K562 (cell line): Measurements from ENCODE around the gene WDR5B. TPM values are rescaled to one million over a fixed set of nuclear protein-coding genes. Genes with fewer than 3 reads are reported as not detected.
A peak's percentile ranks its signal among the peaks of the same experiment; 100 is the strongest.

ENCODE experiments used
- ATF7 ChIP-seq: fragments of 450-650 bp; IDR thresholded peaks from 2 replicates; pipeline ENCODE4 v1.7.1; 2014; ENCODE audit warnings: mild to moderate bottlenecking, moderate library complexity
- CCNT2 ChIP-seq: IDR thresholded peaks from 2 replicates; pipeline ENCODE4 v1.6.1; 2011; ENCODE audit warnings: borderline replicate concordance, low read depth, mild to moderate bottlenecking, moderate library complexity, mixed read lengths, low read length; ENCODE audit not compliant: insufficient read length; ENCODE audit errors: extremely low read depth
- ETV5 ChIP-seq: sonication (generic); formaldehyde crosslinking; IDR thresholded peaks from 2 replicates; pipeline ENCODE4 v1.4.0; 2020; ENCODE audit warnings: low read depth, mild to moderate bottlenecking, missing genetic modification reagents
- FOXA3 ChIP-seq, 2 experiments: fragments of 450-650 bp in 1 of 2; sonication (generic) in 1 of 2; formaldehyde crosslinking; IDR thresholded peaks in 1 of 2; conservative IDR thresholded peaks in 1 of 2; 2 replicates each; pipeline versions ENCODE4 v1.4.0 to v1.8.0; 2020 to 2022; ENCODE audit warnings: mild to moderate bottlenecking in 2 of 2, missing genetic modification reagents in 1 of 2
- IRF9 ChIP-seq: fragments of 450-650 bp; IDR thresholded peaks from 2 replicates; pipeline ENCODE4 v1.6.1; 2016; ENCODE audit warnings: missing biosample characterization, missing genetic modification characterization
- KDM1A ChIP-seq, 2 experiments: fragments of 450-650 bp; IDR thresholded peaks; 2 replicates each; pipeline ENCODE4 v1.6.1; 2016; ENCODE audit warnings: mild to moderate bottlenecking in 2 of 2
- MTF1 ChIP-seq: fragments of 250-450 bp; sonication (Bioruptor Pico); IDR thresholded peaks from 2 replicates; pipeline ENCODE4 v1.9.0; 2021; ENCODE audit warnings: moderate library complexity, mild to moderate bottlenecking, inconsistent platforms, borderline replicate concordance
- NKRF ChIP-seq: fragments of 450-650 bp; IDR thresholded peaks from 2 replicates; pipeline ENCODE4 v1.6.1; 2016; ENCODE audit warnings: borderline replicate concordance
- NONO ChIP-seq, 2 experiments: fragments of 200-400 bp in 1 of 2; fragments of 450-650 bp in 1 of 2; formaldehyde crosslinking in 1 of 2; IDR thresholded peaks; 2 replicates each; pipeline ENCODE4 v1.6.1; 2017; ENCODE audit warnings: low read depth in 2 of 2, mild to moderate bottlenecking in 2 of 2, moderate library complexity in 2 of 2, low read length in 1 of 2
- SIN3A ChIP-seq, 2 experiments: fragments of 150-350 bp in 1 of 2; IDR thresholded peaks; 2 replicates each; pipeline ENCODE4 v1.6.1; 2011 to 2016; ENCODE audit warnings: borderline replicate concordance in 2 of 2, low read depth in 2 of 2, low read length in 2 of 2, mild to moderate bottlenecking in 2 of 2, moderate library complexity in 2 of 2; ENCODE audit not compliant: control insufficient read depth in 1 of 2
- SIN3B ChIP-seq: fragments of 450-650 bp; IDR thresholded peaks from 2 replicates; pipeline ENCODE4 v1.6.1; 2017; ENCODE audit warnings: low read depth, mild to moderate bottlenecking, moderate library complexity
- SMARCE1 ChIP-seq: fragments of 450-650 bp; IDR thresholded peaks from 2 replicates; pipeline ENCODE4 v1.7.1; 2016; ENCODE audit warnings: mild to moderate bottlenecking
- TAF15 ChIP-seq: fragments of 200-400 bp; formaldehyde crosslinking; IDR thresholded peaks from 2 replicates; pipeline ENCODE4 v1.6.1; 2017; ENCODE audit warnings: mild to moderate bottlenecking, low read depth, low read length, moderate library complexity
- ZBTB43 ChIP-seq: sonication (generic); formaldehyde crosslinking; IDR thresholded peaks from 2 replicates; pipeline ENCODE4 v1.8.0; 2023; ENCODE audit warnings: mild to moderate bottlenecking, missing genetic modification reagents
- ZNF444 ChIP-seq: fragments of 250-450 bp; sonication (Bioruptor Pico); IDR thresholded peaks from 2 replicates; pipeline ENCODE4 v1.4.0; 2020; ENCODE audit warnings: mild to moderate bottlenecking, moderate library complexity
- polyA plus RNA-seq, 8 experiments: library from polyadenylated mRNA; depleted of rRNA in 4 of 8; stranded (reverse) in 5 of 8; unstranded in 3 of 8; fragments of >200 nt; fragmentation: Nextera tagmentation in 2 of 8; fragmentation: Illumina TruSeq in 1 of 8; extraction: Ambion mirVana in 2 of 8; extraction: Trizol in 1 of 8; gene quantifications; 2 replicates each; pipeline versions ENCODE4 v1.2.1 to v1.2.3, GENCODE V29; 2011 to 2014; ENCODE audit warnings: inconsistent platforms in 1 of 8, missing spikeins in 1 of 8
- total RNA-seq, 7 experiments: library from RNA; depleted of rRNA in 6 of 7; stranded (reverse); fragments of >200 nt in 6 of 7; fragmentation: Illumina TruSeq in 2 of 7; extraction: Trizol in 2 of 7; gene quantifications; 2 replicates each; pipeline versions ENCODE4 v1.2.1 to v1.2.3, GENCODE V29; 2011 to 2021; ENCODE audit warnings: low replicate concordance in 1 of 7
- TF ChIP-seq, protein P1 (sequence below): sonication (generic); formaldehyde crosslinking; IDR thresholded peaks from 2 replicates; pipeline ENCODE4 v1.8.1; 2023; ENCODE audit warnings: mild to moderate bottlenecking, missing genetic modification reagents

Gene WDR5B
- total and polyA plus RNA-seq, 9 of the 15 experiments (the other 6 are each of a cell fraction or from before 2014, with no cell fraction given), result 2.8 to 10.1 (median 4.2) TPM

DNA sequence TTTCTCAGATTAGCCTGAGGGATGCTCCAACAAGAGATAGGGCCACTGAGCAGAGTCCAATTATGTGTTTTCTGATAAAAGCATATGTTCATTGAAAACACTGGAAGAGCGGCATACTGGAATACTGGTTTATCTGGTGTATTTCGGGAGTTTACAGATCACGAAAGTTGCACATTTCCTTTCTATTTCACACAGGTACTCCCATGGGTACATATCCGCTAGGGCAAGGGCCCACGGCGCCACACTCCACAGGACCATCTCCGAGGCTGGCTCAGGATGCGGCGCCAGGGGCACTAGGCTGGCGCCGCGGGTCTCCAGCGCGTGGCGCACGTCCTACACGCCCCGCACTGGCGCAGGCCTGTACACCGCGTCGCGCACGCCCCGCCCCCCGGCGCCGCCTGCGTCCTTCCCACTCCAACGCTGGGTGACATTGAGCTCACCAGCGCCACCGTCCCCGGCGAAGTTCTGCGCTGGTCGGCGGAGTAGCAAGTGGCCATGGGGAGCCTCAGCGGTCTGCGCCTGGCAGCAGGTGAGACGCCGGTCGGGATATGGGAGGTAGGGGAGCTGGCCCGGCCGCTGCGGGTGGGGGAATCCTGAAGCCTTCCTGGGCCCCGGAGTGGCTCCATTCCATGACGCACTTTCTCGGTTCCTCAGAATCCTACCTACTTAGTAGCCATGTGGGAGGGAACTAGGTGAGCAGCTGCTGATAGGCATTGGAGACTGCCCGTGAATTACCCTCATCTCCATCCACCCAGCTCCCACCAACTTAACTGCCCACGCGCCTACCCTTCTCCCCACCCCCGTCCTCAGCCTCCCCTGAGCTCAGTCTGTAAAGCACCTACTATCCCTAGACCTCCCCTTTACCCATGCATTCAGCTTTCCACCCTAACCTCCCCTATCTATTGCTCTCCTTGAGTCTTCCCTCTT lies 31.8 kb downstream of the WDR5B start, which contains the start of gene FAM162A (continued):
- no peak for TF ChIP-seq ZNF444 (CRISPR knock-in tag)
- TF ChIP-seq ATF7, result peak; percentile 70; the same call in 1 of the 2 replicates
- no peak for TF ChIP-seq FOXA3 (CRISPR knock-in tag; conservative IDR thresholded peaks at IDR 0.05 in 1 of 2, IDR thresholded peaks at IDR 0.05 in 1 of 2)
- TF ChIP-seq TAF15, result no peak
- TF ChIP-seq, protein P1, sequence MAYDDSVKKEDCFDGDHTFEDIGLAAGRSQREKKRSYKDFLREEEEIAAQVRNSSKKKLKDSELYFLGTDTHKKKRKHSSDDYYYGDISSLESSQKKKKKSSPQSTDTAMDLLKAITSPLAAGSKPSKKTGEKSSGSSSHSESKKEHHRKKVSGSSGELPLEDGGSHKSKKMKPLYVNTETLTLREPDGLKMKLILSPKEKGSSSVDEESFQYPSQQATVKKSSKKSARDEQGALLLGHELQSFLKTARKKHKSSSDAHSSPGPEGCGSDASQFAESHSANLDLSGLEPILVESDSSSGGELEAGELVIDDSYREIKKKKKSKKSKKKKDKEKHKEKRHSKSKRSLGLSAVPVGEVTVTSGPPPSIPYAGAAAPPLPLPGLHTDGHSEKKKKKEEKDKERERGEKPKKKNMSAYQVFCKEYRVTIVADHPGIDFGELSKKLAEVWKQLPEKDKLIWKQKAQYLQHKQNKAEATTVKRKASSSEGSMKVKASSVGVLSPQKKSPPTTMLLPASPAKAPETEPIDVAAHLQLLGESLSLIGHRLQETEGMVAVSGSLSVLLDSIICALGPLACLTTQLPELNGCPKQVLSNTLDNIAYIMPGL (CRISPR knock-in tag), result no peak
- TF ChIP-seq MTF1, result no peak
- TF ChIP-seq SMARCE1, result no peak
- TF ChIP-seq ETV5 (CRISPR knock-in tag), result no peak
- TF ChIP-seq ZBTB43, result no peak
- TF ChIP-seq SIN3B, result peak; percentile 60; the same call in 1 of the 2 replicates
- TF ChIP-seq NKRF, result 0 out of 2 replicates have a peak, but pooled peaks have one; percentile 43
- peak; percentile 87 for TF ChIP-seq CCNT2
- TF ChIP-seq SIN3A (IDR thresholded peaks at IDR 0.05; ENCODE audit: borderline replicate concordance in 2 of 2, control insufficient read depth in 1 of 2, low read depth in 2 of 2, low read length in 2 of 2), result peak; percentile 52 to 63; a peak in 2 of 4 replicates
- TF ChIP-seq KDM1A (IDR thresholded peaks at IDR 0.05), result peak in 1 of 2 experiments; percentile 14; a peak in 1 of 4 replicates
- no peak for TF ChIP-seq IRF9 (tag)
- 0 out of 4 replicates have a peak, but pooled peaks of 1 of the 2 experiments have one; percentile 15 for TF ChIP-seq NONO (IDR thresholded peaks at IDR 0.05; ENCODE audit: low read depth in 2 of 2, low read length in 1 of 2)
